PC-9 (cell line): ENCODE results near the gene MARK2.

Experiments used
- EZH2 ChIP-seq: fragments of 200-600 bp; sonication (generic); IDR thresholded peaks from 2 replicates; pipeline ENCODE4 v1.8.0; 2017; ENCODE audit warnings: antibody characterized with exemption, low read depth
- TF ChIP-seq, protein P1 (sequence below): fragments of 200-600 bp; sonication (generic); conservative IDR thresholded peaks from 2 replicates; pipeline ENCODE4 v1.6.1; 2017; ENCODE audit warnings: mixed run types, antibody characterized with exemption, mild to moderate bottlenecking, moderate library complexity

DNA sequence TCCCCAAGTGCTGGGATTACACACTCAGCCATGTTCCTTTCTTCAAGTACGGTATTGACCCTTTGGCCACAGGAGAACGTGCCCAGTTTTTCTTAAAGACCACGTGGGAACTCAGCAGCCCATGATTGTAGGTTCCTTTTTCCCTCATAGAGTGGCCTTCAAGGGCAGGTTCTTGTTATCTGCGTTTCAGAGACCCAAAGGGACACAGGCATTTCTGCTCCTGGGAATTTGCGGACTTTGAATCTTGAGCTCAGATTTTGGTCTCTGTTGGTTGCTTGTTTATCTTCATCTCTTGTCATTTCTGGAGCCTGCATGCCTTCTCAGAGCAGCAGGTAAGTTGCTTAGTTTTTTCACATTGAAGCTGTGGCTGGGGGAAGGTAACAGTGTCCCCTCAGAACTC is 12.0 kb downstream of the MARK2 start:
- TF ChIP-seq, protein P1, sequence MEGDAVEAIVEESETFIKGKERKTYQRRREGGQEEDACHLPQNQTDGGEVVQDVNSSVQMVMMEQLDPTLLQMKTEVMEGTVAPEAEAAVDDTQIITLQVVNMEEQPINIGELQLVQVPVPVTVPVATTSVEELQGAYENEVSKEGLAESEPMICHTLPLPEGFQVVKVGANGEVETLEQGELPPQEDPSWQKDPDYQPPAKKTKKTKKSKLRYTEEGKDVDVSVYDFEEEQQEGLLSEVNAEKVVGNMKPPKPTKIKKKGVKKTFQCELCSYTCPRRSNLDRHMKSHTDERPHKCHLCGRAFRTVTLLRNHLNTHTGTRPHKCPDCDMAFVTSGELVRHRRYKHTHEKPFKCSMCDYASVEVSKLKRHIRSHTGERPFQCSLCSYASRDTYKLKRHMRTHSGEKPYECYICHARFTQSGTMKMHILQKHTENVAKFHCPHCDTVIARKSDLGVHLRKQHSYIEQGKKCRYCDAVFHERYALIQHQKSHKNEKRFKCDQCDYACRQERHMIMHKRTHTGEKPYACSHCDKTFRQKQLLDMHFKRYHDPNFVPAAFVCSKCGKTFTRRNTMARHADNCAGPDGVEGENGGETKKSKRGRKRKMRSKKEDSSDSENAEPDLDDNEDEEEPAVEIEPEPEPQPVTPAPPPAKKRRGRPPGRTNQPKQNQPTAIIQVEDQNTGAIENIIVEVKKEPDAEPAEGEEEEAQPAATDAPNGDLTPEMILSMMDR = no peak
- no peak for TF ChIP-seq EZH2
